ENCODE results near the gene CAPZA1. TPM values are rescaled to one million over a fixed set of nuclear protein-coding genes. Genes with fewer than 3 reads are reported as not detected.

CAPZA1 gene
- total and polyA plus RNA-seq, 2 of the 8 experiments (the other 6 are each of a cell fraction or from before 2014, with no cell fraction given), result 48.9 to 107 TPM

DNA sequence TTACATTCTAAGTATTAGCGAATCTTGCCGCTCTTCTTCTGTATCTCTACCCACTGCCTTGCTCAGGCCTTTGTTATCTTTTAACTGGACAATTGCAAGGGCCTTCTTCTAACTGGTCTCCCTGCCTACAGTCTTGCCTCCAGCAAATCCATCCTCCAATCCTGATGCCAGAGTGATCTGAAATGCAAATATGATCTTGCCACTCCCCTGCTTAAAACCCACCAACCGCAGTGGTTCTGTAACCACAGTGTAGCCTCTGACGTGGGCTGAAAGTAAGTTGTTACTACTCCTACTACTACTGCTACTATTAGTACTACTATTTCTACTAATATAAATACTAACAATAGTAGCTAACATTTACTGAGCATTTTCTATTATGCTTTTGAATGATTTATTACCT is 67.2 kb downstream of the CAPZA1 start:
- Histone ChIP-seq H4K91ac (replicated peaks; ENCODE audit: insufficient read length, low read length) (no peak overlapping the region), H2BK120ac (replicated peaks; ENCODE audit: low read depth, low read length) (no peak overlapping the region), H3K4me2 (ENCODE audit: insufficient read depth in 1 of 2, low read depth in 2 of 2, low read length in 2 of 2) (no peak overlapping the region), H2BK12ac (ENCODE audit: low read depth, low read length) (no peak overlapping the region), H2BK5ac (ENCODE audit: low read depth, low read length) (no peak overlapping the region), H2AFZ (ENCODE audit: low read length) (no peak overlapping the region), H3K56ac (replicated peaks; ENCODE audit: insufficient read length, low read depth, low read length) (no peak overlapping the region), H3K9me3 (ENCODE audit: insufficient read depth in 2 of 2, low read depth in 1 of 2, low read length in 1 of 2) (no peaks in the 10 kb centered on the region), H3K18ac (ENCODE audit: extremely low read depth, low read length) (no peak overlapping the region), H3K4me1 (replicated peaks in 1 of 4; ENCODE audit: control insufficient read depth in 3 of 4, insufficient read depth in 4 of 4, low read length in 3 of 4) (peaks cover 0 to 2% (median 0%) of the 10 kb centered on the region in 4 experiments; a peak in 2 of 7 replicates), H2BK15ac (ENCODE audit: low read length) (no peak overlapping the region), H4K5ac (ENCODE audit: insufficient read length, low read depth, low read length) (no peak overlapping the region), H3K79me1 (ENCODE audit: low read depth, low read length) (peaks cover 3% of the 10 kb centered on the region), H3K27me3 (replicated peaks in 1 of 4; ENCODE audit: control insufficient read depth in 3 of 4, extremely low read depth in 1 of 4, insufficient read depth in 3 of 4, low read length in 3 of 4) (no peaks in the 10 kb centered on the region), H2AK5ac (ENCODE audit: low read depth, low read length) (no peak overlapping the region), H4K20me1 (replicated peaks in 1 of 2; ENCODE audit: control insufficient read depth in 1 of 2, insufficient read depth in 2 of 2, low read length in 2 of 2) (peaks cover 0 to 8% of the 10 kb centered on the region in 2 experiments), H3K4ac (replicated peaks; ENCODE audit: insufficient read length, low read depth, low read length) (no peak overlapping the region), H3K23ac (ENCODE audit: insufficient read length) (no peak overlapping the region), H3K9ac (replicated peaks in 1 of 4; ENCODE audit: extremely low read depth in 1 of 4, low read depth in 3 of 4, low read length in 3 of 4) (no peak overlapping the region), H3K27ac (ENCODE audit: low read depth, low read length) (no peak overlapping the region), H3K23me2 (ENCODE audit: low read depth, low read length) (no peaks in the 10 kb centered on the region), H3K36me3 (ENCODE audit: control insufficient read depth in 2 of 4, insufficient read depth in 4 of 4, low read length in 3 of 4) (peaks cover 0 to 15% (median 12%) of the 10 kb centered on the region in 4 experiments; a peak in 7 of 8 replicates), H3K14ac (ENCODE audit: insufficient read length) (no peak overlapping the region), H3K79me2 (ENCODE audit: control insufficient read depth in 1 of 2, insufficient read depth in 2 of 2, low read length in 2 of 2) (peaks cover 0 to 10% of the 10 kb centered on the region in 2 experiments; a peak in 2 of 4 replicates), H3K4me3 (ENCODE audit: extremely low read depth in 1 of 4, insufficient read depth in 2 of 4, low read depth in 3 of 4, low read length in 4 of 4) (no peak overlapping the region), H4K8ac (ENCODE audit: extremely low read depth, insufficient read depth, low read length) (no peak overlapping the region), H2BK20ac (ENCODE audit: low read length) (no peak overlapping the region)
- CTCF ChIA-PET (ENCODE audit: partially characterized antibody), result interaction anchor here (0.8 kb wide), 1 partner anchor 31 kb away, joined by 3 read pairs; no protein-coding TSS in a partner anchor
- DNase-seq (ENCODE audit: low read depth in 1 of 2, low spot score in 2 of 2) (no peak), FAIRE-seq (no peak)
- 87% methylated on average over 4 of the region's 4 CpGs; no CpG with 5 or more reads in 1 of the 2 experiments for WGBS, 2 experiments (ENCODE audit: extremely low coverage in 1 of 2, insufficient coverage in 1 of 2, insufficient read length in 1 of 2, insufficient replicate concordance in 2 of 2, low coverage in 1 of 2, low lambda C conversion rate in 2 of 2, missing lambda C conversion rate in 1 of 2)
- POLR2A ChIA-PET (ENCODE audit: partially characterized antibody), result interaction anchor here (0.8 to 6.0 kb wide), 3 partner anchors 10 to 18 kb away, joined by 3 to 32 read pairs (median 4); no protein-coding TSS in a partner anchor
- TF ChIP-seq NANOG (IDR thresholded peaks at IDR 0.05; ENCODE audit: insufficient read depth, low read depth, low read length, poor library complexity, severe bottlenecking) (no peak), SIX5 (IDR thresholded peaks at IDR 0.05; ENCODE audit: low read depth, low read length) (no peak), CHD1 (IDR thresholded peaks at IDR 0.05; ENCODE audit: low read depth, low read length) (no peak), MAFK (IDR thresholded peaks at IDR 0.05; ENCODE audit: low read depth, low read length) (no peak), CTBP2 (IDR thresholded peaks at IDR 0.05; ENCODE audit: borderline replicate concordance, insufficient read depth, insufficient read length, low read length) (no peak), RXRA (IDR thresholded peaks at IDR 0.05; ENCODE audit: insufficient read depth, low read depth, low read length) (no peak), CHD2 (IDR thresholded peaks at IDR 0.05; ENCODE audit: low read length) (no peak), KDM5A (IDR thresholded peaks at IDR 0.05; ENCODE audit: low read length) (no peak), RAD21 (IDR thresholded peaks at IDR 0.05 in 1 of 2, conservative IDR thresholded peaks at IDR 0.05 in 1 of 2; ENCODE audit: low read depth in 2 of 2, low read length in 2 of 2) (no peak), KDM4A (IDR thresholded peaks at IDR 0.05; ENCODE audit: low read depth, low read length, severe bottlenecking) (no peak)
- TF ChIP-seq, protein P1, sequence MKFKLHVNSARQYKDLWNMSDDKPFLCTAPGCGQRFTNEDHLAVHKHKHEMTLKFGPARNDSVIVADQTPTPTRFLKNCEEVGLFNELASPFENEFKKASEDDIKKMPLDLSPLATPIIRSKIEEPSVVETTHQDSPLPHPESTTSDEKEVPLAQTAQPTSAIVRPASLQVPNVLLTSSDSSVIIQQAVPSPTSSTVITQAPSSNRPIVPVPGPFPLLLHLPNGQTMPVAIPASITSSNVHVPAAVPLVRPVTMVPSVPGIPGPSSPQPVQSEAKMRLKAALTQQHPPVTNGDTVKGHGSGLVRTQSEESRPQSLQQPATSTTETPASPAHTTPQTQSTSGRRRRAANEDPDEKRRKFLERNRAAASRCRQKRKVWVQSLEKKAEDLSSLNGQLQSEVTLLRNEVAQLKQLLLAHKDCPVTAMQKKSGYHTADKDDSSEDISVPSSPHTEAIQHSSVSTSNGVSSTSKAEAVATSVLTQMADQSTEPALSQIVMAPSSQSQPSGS (IDR thresholded peaks at IDR 0.05; ENCODE audit: low read length), result no peak
